ENCODE measurements around the gene MTR.
A peak's percentile ranks its signal among the peaks of the same experiment; 100 is the strongest.

MTR gene

GRCh38 chr1:236750928-236751327, 44.2 kb upstream of the MTR start:
- Histone ChIP-seq H3K79me2 (ENCODE audit: low read length) (no peaks in the 10 kb centered on the region), H4K20me1 (ENCODE audit: insufficient read depth, low read length) (no peaks in the 10 kb centered on the region), H3K4me1 (ENCODE audit: low read length) (no peaks in the 10 kb centered on the region), H3K27me3 (ENCODE audit: low read depth, low read length) (peaks cover 29% of the 10 kb centered on the region), H3K27ac (ENCODE audit: low read length) (no peak overlapping the region), H3K9ac (ENCODE audit: low read length) (no peak overlapping the region), H2AFZ (ENCODE audit: low read depth, low read length) (no peak overlapping the region), H3K36me3 (replicated peaks; ENCODE audit: low read depth, low read length) (no peaks in the 10 kb centered on the region), H3K9me3 (ENCODE audit: insufficient read depth, low read length) (no peaks in the 10 kb centered on the region), H3K4me3 (ENCODE audit: low read length) (no peak overlapping the region), H3K4me2 (ENCODE audit: low read length) (no peak overlapping the region)
- no peak for TF ChIP-seq EZH2phosphoT487 (IDR thresholded peaks at IDR 0.05; ENCODE audit: low read depth)
- no peak for TF ChIP-seq CTCF (IDR thresholded peaks at IDR 0.05; ENCODE audit: low read depth, low read length)

- Histone ChIP-seq H3K4me3 (ENCODE audit: low read length) (no peak overlapping the region), H3K4me2 (ENCODE audit: low read length) (no peak overlapping the region), H3K27me3 (ENCODE audit: low read depth, low read length) (peaks cover 29% of the 10 kb centered on the region), H3K79me2 (ENCODE audit: low read length) (no peaks in the 10 kb centered on the region), H3K36me3 (replicated peaks; ENCODE audit: low read depth, low read length) (no peaks in the 10 kb centered on the region), H2AFZ (ENCODE audit: low read depth, low read length) (no peak overlapping the region; the same call in 1 of the 2 replicates), H3K9ac (ENCODE audit: low read length) (no peak overlapping the region), H3K27ac (ENCODE audit: low read length) (no peak overlapping the region), H3K4me1 (ENCODE audit: low read length) (no peaks in the 10 kb centered on the region), H3K9me3 (ENCODE audit: insufficient read depth, low read length) (no peaks in the 10 kb centered on the region), H4K20me1 (ENCODE audit: insufficient read depth, low read length) (no peaks in the 10 kb centered on the region)
- no peak for TF ChIP-seq CTCF (IDR thresholded peaks at IDR 0.05; ENCODE audit: low read depth, low read length)
- no peak for TF ChIP-seq EZH2phosphoT487 (IDR thresholded peaks at IDR 0.05; ENCODE audit: low read depth)
Observed at GRCh38 chr1:236751385-236751784, 43.7 kb upstream of the MTR start.

GRCh38 chr1:236751935-236752334, 43.2 kb upstream of the MTR start:
- Histone ChIP-seq H3K27ac (ENCODE audit: low read length) (no peak overlapping the region), H3K27me3 (ENCODE audit: low read depth, low read length) (peaks cover 26% of the 10 kb centered on the region), H4K20me1 (ENCODE audit: insufficient read depth, low read length) (no peaks in the 10 kb centered on the region), H3K79me2 (ENCODE audit: low read length) (no peaks in the 10 kb centered on the region), H3K9ac (ENCODE audit: low read length) (no peak overlapping the region), H3K4me3 (ENCODE audit: low read length) (no peak overlapping the region), H3K36me3 (replicated peaks; ENCODE audit: low read depth, low read length) (no peaks in the 10 kb centered on the region), H3K9me3 (ENCODE audit: insufficient read depth, low read length) (no peaks in the 10 kb centered on the region), H3K4me2 (ENCODE audit: low read length) (no peak overlapping the region), H3K4me1 (ENCODE audit: low read length) (no peaks in the 10 kb centered on the region), H2AFZ (ENCODE audit: low read depth, low read length) (no peak overlapping the region)
- TF ChIP-seq CTCF (IDR thresholded peaks at IDR 0.05; ENCODE audit: low read depth, low read length) (no peak), EZH2phosphoT487 (IDR thresholded peaks at IDR 0.05; ENCODE audit: low read depth) (no peak)

GRCh38 chr1:236753516-236753915, 41.6 kb upstream of the MTR start:
- Histone ChIP-seq H3K36me3 (replicated peaks; ENCODE audit: low read depth, low read length) (no peaks in the 10 kb centered on the region), H2AFZ (ENCODE audit: low read depth, low read length) (peak overlapping the region; percentile 6; the same call in 1 of the 2 replicates), H3K27me3 (ENCODE audit: low read depth, low read length) (peaks cover 29% of the 10 kb centered on the region), H3K9ac (ENCODE audit: low read length) (no peak overlapping the region), H3K4me3 (ENCODE audit: low read length) (no peak overlapping the region), H3K79me2 (ENCODE audit: low read length) (no peaks in the 10 kb centered on the region), H4K20me1 (ENCODE audit: insufficient read depth, low read length) (no peaks in the 10 kb centered on the region), H3K4me2 (ENCODE audit: low read length) (no peak overlapping the region), H3K4me1 (ENCODE audit: low read length) (no peaks in the 10 kb centered on the region), H3K9me3 (ENCODE audit: insufficient read depth, low read length) (no peaks in the 10 kb centered on the region), H3K27ac (ENCODE audit: low read length) (no peak overlapping the region)
- TF ChIP-seq CTCF (IDR thresholded peaks at IDR 0.05; ENCODE audit: low read depth, low read length) (peak; percentile 64), EZH2phosphoT487 (IDR thresholded peaks at IDR 0.05; ENCODE audit: low read depth) (no peak)
